ENCODE results near the gene MRGPRF. TPM values are rescaled to one million over a fixed set of nuclear protein-coding genes. Genes with fewer than 3 reads are reported as not detected.

Gene MRGPRF
- polyA plus RNA-seq, 1 experiment: 24.4 TPM

DNA sequence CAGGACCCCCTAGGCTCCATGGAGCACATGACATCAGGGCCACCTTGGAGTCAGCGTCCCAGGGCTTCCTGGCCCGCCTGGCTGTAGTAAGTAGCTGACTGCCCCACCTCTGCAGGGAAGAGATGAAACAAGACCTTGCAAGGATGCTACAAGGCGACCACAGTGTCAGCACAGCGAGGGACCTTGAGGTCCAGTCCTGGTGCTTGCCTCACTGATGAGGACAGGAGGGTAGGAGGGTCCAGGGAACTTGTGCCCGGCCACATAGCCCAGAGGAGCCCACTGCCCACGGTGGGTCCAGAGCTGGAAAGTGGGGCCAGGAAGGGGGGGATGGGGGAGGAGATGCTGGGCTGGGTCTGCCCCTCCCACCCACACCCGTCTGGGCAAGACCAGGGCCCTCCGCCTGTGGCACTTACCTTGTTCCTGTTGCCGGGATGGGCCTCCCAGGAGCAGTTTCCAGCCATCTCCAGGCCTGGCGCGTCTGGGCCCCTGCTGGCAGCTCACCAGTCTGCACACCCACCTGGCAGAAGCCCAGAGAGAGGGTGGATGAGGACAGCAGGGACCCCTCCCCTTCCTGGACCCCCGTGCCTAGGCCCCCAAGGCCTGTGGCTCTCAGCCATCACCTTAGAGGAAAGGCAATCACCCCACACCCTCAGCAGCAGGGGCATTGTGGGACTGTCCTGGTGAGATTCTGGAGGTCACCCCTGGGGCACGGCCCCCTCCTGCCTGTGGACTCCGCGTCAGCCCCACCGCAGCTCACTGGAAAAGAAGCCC, 3.4 kb downstream of the MRGPRF start:
- H3K36me3 ChIP-seq (ENCODE audit: control insufficient read depth, insufficient read depth, low read length): peaks cover 16% of the 10 kb centered on the region
- TF ChIP-seq CTCF (IDR thresholded peaks at IDR 0.05; ENCODE audit: insufficient read depth, low read depth, low read length): no peak
- no peak for DNase-seq (ENCODE audit: low read depth)
- no peak overlapping the region for H3K4me3 ChIP-seq (ENCODE audit: low read depth, low read length)
- no peaks in the 10 kb centered on the region for H3K27me3 ChIP-seq (ENCODE audit: control insufficient read depth, insufficient read depth, low read length)
- ChIA-PET CTCF (interaction anchor here (0.6 to 6.3 kb wide), 3 partner anchors 8 to 661 kb away, joined by 3 to 54 read pairs (median 31); no protein-coding TSS in a partner anchor), POLR2A (interaction anchor here (0.6 kb wide), 1 partner anchor 67 kb away, joined by 8 read pairs; no protein-coding TSS in a partner anchor)

GRCh38 chr11:69008737-69009440, 4.2 kb downstream of the MRGPRF start:
- peaks cover 23% of the 10 kb centered on the region for H3K36me3 ChIP-seq (ENCODE audit: control insufficient read depth, insufficient read depth, low read length)
- no peak overlapping the region for H3K4me3 ChIP-seq (ENCODE audit: low read depth, low read length)
- ChIA-PET POLR2A (interaction anchor here (0.6 kb wide), 2 partner anchors 66 to 91 kb away, joined by 3 to 8 read pairs; no protein-coding TSS in a partner anchor), CTCF (interaction anchor here (0.5 to 5.2 kb wide), 6 partner anchors 7 to 768 kb away, joined by 3 to 31 read pairs (median 4); no protein-coding TSS in a partner anchor)
- no peak for TF ChIP-seq CTCF (IDR thresholded peaks at IDR 0.05; ENCODE audit: insufficient read depth, low read depth, low read length)
- no peaks in the 10 kb centered on the region for H3K27me3 ChIP-seq (ENCODE audit: control insufficient read depth, insufficient read depth, low read length)
- DNase-seq (ENCODE audit: low read depth): peak; percentile 96

DNA sequence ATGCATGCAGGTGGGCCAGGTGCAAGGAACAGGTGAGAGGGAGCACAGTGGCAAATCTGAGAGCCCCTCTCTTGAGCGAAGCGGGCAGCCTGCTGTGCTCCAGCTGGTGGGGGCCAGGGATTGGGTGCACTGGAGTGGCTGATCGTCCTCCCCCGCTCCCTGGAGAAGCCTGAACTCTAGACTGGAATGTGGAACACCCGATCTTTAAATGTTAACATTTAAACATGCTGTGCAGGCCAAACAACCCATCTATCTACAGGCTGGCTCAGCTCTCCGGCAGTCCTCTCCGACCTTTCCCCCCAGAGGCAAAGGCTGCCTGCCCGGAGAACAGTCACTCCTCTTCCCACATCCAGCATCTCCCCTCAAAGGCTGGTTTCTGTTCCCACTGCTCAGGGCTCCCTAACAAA, 5.1 kb downstream of the MRGPRF start:
- no peak overlapping the region for H3K4me3 ChIP-seq (ENCODE audit: low read depth, low read length)
- no peak for TF ChIP-seq CTCF (IDR thresholded peaks at IDR 0.05; ENCODE audit: insufficient read depth, low read depth, low read length)
- POLR2A ChIA-PET: interaction anchor here (0.6 kb wide), 1 partner anchor 92 kb away, joined by 3 read pairs; no protein-coding TSS in a partner anchor
- H3K27me3 ChIP-seq (ENCODE audit: control insufficient read depth, insufficient read depth, low read length): no peaks in the 10 kb centered on the region
- peaks cover 26% of the 10 kb centered on the region for H3K36me3 ChIP-seq (ENCODE audit: control insufficient read depth, insufficient read depth, low read length)
- no peak for DNase-seq (ENCODE audit: low read depth)
- CTCF ChIA-PET: interaction anchor here (0.6 to 1.6 kb wide), 8 partner anchors 33 to 769 kb away, joined by 3 to 4 read pairs (median 3); partner anchors contain the start of gene TPCN2

GRCh38 chr11:69006816-69007215, 6.2 kb downstream of the MRGPRF start:
- Histone ChIP-seq H3K36me3 (ENCODE audit: control insufficient read depth, insufficient read depth, low read length) (peaks cover 27% of the 10 kb centered on the region), H3K4me3 (ENCODE audit: low read depth, low read length) (no peak overlapping the region), H3K27me3 (ENCODE audit: control insufficient read depth, insufficient read depth, low read length) (no peaks in the 10 kb centered on the region)
- TF ChIP-seq CTCF (IDR thresholded peaks at IDR 0.05; ENCODE audit: insufficient read depth, low read depth, low read length): no peak
- CTCF ChIA-PET: interaction anchor here (0.9 kb wide), 1 partner anchor 42 kb away, joined by 3 read pairs; the partner anchor contains the start of gene TPCN2
- no peak for DNase-seq (ENCODE audit: low read depth)
- POLR2A ChIA-PET: no interaction called here

All from BJ (cell line).